Fibroblast of skin of left biceps (primary cell): ENCODE results near the gene GPRIN3.

ENCODE experiments used
- DNase-seq, 2 experiments: peaks; one replicate each; pipeline ENCODE4 v3.0.0-alpha.2; 2013; ENCODE audit warnings: low read depth in 2 of 2

Gene GPRIN3

DNA sequence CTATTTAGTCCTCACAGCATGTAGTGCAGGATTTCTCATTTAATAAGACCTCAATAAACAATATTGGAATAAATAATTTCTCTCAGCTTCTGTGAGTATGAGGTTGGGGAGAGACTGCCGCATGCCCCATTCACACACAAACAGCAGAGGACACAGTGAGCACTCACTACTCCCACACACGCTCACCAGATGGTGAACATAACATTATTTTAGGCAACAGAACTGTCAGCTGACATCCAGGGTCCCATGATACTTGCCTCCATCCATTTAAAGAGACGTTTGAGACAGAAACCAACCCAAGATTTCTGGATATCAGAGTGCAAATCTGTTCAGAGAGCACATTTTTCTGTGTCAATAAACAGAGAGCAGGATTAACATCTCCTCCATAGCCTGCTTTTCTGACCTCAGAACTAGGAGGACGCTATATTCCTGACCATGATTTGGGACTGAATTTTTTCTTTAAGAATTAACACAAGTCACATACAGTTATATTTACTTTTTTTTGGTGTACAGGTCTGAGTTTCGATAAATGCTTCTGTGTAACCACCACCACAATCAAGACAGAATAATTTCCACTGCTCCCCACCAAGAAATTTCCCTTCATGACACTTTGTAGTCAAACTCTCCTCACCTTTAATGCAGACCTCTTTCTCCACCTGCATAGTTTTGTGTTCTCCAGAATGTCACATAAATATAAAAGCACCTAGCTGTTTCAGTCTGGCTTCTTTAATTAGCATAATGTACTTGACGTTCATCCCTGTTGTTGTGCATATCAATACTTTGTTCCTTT, 16.7 kb downstream of the GPRIN3 start:
- no peak for DNase-seq

- no peak for DNase-seq
These were observed 18.3 kb downstream of the GPRIN3 start for GRCh38 chr4:89289312-89289711.

DNA sequence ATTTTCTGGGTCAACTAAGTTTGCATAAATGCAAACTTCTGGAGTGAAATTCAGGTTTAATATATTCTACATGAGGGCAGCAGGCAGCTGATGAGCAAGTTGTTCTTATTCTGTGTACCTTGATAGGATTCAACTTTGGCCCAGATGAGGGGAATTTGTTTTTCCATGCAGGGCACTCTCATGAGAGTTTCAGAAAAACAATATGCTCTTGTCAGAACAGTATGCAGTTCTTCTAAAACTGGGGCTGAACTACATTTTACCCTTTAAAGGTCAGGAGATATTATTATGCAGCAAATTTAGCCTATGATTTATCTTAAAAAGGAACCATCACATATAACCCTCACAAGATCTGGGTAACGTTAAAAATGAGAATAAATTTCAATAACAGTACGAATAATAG, 19.2 kb downstream of the GPRIN3 start:
- DNase-seq: no peak

- DNase-seq: no peak
These were observed 19.7 kb downstream of the GPRIN3 start for GRCh38 chr4:89287945-89288344.

DNA sequence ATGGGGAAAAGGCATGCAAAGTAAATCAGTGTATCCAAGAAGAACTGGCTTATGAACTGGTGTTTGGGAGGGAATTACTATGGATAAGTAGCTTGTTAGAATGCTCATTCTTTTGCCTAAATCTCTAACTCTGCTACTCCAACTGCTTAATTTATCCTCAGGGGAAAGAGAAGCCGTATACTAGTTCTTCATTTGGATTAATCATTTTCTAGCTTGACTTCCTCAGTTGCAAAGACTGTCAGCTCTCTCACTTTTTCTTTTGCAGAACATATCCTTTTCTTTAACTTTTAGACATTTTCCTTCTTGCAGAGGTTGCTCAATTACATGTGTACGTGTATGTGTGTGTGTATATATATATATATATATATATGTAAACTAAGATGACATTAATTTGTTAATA, 21.9 kb downstream of the GPRIN3 start:
- no peak for DNase-seq

- no peak for DNase-seq
These were observed 22.8 kb downstream of the GPRIN3 start for GRCh38 chr4:89284828-89285227.

GRCh38 chr4:89284020-89284424, 23.6 kb downstream of the GPRIN3 start:
- DNase-seq: no peak

GRCh38 chr4:89283226-89284009, 24.2 kb downstream of the GPRIN3 start:
- no peak for DNase-seq

DNA sequence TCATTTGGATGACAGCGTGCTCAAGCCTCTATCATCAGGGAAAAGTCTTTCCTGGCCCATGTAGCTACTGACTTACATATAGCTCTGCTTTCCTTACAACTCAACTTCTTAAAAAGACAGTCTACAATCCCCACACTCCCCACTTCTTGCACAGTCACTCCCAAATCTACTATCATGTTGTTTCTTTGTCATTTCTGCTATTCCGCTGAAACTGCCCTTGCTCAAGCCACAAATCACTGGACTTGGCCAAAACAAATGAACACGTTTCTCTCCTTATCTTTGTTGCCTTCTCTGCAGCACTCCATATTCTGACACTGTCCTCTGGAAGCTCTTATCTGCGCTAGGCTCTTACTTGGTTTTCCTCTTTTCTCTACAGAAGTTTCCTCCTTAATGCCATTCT, 28.2 kb downstream of the GPRIN3 start:
- DNase-seq: no peak

DNA sequence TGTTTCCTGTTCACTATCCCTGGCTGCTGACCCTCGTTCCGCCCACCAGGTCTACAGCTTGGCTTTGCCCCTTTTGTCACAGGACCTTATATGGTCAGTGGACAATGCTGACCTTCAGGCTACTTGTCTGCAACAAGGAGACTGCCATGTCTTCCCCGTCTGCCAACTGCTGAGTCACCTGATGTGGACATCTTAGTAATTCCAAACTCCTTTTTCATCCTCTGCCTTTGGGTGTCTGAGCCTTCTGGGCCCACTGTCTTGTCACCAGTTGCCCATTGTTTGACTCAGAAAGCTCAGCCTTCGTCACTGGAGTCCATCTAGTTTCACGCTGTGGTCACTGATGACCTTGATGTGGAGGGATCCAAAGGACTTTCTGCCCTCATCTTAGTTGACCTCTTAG, 30.2 kb downstream of the GPRIN3 start:
- no peak for DNase-seq

- no peak for DNase-seq
These were observed 31.3 kb downstream of the GPRIN3 start for GRCh38 chr4:89276296-89276695.

DNA sequence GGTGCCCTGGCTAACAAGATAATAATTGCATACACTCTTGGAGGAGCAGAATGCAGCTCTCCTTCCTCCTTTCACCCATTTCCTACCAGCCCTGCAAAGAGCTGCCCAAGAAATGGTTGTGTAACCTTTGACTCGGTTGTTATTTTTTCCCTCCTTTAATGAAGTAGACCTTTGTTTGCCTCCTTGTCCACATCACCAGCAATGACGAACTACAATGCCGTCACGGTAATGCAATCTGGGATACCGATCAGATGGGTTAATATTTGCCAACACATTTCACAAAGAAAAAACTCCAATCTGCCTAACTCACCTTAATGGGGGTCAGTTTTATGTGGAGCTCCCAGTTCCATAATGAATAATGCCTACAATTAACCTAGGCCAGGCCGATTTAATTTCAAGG, 32.0 kb downstream of the GPRIN3 start:
- no peak for DNase-seq

DNA sequence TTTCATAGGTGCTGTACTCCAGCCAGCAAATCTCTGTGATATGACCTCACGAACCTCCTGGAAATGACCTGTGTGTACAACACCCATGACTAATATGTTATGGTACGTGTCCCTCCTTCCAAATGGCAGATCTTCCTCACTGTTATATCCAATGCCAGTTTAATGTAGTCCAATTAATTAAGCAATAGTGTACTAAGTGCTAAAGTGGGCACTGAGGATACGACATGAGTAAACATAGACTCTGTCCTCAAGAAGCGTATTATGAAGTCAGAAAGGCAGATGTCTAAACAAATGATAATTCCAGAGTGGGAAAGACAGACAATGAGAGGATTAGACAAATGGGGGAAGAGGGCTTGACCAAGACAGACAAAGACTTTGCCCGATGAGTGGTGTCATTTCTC, 33.9 kb downstream of the GPRIN3 start:
- DNase-seq: no peak

GRCh38 chr4:89270792-89271191, 36.8 kb downstream of the GPRIN3 start:
- DNase-seq: no peak

GRCh38 chr4:89269121-89269666, 38.4 kb downstream of the GPRIN3 start:
- DNase-seq: no peak

- DNase-seq: no peak
These were observed 38.9 kb downstream of the GPRIN3 start for GRCh38 chr4:89268679-89269078.

DNA sequence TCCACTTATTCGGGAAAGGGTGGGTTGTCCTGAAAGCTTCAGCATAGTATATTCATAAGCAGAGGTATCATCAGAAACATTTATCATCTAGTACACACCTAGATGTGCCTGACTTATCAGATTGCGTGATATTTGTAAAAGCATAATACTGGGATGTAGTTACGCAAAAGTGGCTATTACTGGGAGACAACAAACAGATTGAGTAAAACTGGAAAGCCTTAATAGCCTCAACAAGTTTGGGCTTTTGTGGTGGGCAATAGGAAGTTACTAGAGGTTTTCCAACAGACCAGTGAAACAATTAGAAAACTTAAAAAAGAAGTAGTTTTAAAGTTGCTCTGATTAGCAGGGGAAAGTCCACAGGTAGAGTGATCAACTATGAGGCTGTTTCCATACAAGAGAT, 39.8 kb downstream of the GPRIN3 start:
- DNase-seq: no peak

DNA sequence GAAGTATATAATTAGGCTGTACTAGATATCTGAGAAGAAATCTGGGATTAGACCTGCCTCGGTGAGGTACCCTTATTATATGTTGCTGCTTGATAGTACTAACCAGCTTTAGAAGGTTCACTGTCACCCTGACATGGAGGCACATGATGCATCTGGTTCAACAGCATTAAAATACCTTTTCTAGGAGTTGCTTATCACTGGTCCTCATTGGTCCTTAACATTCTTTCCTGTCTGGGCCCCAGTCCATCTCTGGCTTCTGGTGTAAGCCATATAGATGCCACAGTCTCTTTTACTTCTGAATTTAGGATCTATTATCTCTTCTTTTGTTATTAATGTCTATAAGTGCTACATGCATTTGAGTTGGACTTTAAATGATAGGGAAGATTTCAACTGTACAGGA, 40.2 kb downstream of the GPRIN3 start:
- no peak for DNase-seq

DNA sequence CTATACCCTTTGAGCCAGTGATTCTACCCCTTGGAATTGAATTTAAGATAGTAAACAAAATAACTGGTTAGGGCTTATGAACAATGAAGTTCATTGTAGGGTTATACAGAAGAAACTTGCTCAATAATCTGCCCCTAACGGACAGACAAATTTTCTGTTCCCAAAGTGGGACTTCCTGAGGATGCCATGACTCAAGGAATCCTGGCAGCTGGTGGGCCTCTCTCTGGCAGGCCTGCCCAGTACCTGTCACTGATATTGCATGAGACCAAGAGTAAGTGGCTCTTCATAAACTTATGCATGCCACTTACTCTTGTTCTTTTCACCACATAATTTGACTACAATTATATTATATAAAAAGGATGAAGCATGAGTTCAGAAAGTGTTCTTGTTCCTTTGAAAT, 41.5 kb downstream of the GPRIN3 start:
- DNase-seq: no peak

GRCh38 chr4:89263265-89263664, 44.3 kb downstream of the GPRIN3 start:
- no peak for DNase-seq

DNA sequence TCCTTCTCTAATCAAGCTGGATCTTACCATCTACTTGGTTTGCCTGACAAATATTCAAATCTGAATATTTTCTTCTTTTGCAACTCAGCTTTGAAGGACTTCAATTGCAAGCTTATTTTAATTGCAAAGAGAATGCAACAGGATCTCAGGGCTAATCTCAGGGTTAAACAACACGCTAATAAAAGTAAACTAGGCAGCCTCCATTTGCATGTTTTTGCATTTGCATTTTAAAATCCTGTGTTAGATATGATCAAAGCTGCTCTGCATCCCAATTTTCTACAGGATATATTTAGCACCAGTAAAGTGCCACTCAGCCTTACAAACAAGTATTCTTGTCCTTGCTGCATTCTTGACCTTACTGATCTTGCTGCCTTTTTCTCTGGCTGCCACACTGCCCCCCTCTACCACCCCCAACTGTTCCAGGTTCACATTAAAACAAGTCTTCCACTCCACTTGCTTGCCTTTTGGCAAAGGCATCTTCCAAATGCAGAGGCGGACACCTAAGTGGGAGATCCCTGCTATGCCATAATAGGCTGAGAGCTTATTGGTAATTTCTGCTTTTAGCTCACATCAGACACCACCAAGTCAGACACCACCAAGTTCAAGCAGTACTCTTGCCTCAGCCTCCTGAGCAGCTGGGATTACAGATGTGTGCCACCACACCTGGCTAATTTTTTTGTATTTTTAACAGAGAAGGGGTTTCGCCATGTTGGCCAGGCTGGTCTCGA, 48.1 kb downstream of the GPRIN3 start:
- no peak for DNase-seq

- no peak for DNase-seq
These were observed 49.1 kb downstream of the GPRIN3 start for GRCh38 chr4:89258506-89258905.
